NAMALWA (cell line): ENCODE data around the gene SPRED2.
A peak's percentile ranks its signal among the peaks of the same experiment; 100 is the strongest.

Experiments
- DNase-seq: peaks from one replicate; pipeline ENCODE4 v3.0.0-alpha.2; 2015; ENCODE audit warnings: low spot score

SPRED2 gene

GRCh38 chr2:65311049-65311448 lies 121.3 kb downstream of the SPRED2 start:
- DNase-seq = peak; percentile 34

DNA sequence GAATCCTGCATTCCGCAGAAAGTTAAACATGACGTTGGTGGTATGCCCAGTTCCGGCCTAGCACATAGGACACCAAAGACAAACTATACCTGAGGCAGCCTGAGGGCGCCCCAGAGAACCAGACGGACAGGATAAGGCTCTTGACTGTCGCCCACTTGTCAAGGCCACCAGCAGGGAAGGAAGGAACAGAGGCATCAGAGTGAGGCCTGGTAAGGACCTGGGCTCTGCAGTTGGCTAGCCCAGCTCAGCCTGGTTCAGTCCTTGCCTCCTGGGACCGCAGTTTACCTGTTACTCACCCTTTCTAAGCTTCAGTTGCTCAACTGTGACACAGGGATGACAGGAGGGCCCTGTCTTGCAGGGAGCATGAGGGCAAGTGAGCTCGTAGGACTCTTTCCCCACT lies 122.7 kb downstream of the SPRED2 start:
- DNase-seq = no peak

DNA sequence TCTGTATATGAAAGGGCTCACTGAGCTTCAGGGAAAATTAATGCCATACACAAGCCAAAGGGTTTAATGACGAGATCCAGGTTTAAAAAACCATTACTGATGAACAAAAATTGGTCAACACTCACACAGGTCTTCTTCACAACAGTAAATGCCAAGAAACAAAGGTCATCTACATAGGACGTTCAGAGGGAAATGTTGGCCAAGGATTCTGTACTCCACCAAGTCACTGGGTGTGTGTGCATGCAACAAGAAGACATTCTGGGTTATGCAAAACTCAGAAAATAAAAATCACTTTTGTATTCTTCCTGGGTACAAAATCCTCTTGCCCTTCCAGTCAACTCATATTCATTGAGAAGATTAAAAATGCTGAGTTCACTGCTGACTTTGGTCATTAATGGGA lies 126.5 kb downstream of the SPRED2 start:
- DNase-seq = no peak

DNA sequence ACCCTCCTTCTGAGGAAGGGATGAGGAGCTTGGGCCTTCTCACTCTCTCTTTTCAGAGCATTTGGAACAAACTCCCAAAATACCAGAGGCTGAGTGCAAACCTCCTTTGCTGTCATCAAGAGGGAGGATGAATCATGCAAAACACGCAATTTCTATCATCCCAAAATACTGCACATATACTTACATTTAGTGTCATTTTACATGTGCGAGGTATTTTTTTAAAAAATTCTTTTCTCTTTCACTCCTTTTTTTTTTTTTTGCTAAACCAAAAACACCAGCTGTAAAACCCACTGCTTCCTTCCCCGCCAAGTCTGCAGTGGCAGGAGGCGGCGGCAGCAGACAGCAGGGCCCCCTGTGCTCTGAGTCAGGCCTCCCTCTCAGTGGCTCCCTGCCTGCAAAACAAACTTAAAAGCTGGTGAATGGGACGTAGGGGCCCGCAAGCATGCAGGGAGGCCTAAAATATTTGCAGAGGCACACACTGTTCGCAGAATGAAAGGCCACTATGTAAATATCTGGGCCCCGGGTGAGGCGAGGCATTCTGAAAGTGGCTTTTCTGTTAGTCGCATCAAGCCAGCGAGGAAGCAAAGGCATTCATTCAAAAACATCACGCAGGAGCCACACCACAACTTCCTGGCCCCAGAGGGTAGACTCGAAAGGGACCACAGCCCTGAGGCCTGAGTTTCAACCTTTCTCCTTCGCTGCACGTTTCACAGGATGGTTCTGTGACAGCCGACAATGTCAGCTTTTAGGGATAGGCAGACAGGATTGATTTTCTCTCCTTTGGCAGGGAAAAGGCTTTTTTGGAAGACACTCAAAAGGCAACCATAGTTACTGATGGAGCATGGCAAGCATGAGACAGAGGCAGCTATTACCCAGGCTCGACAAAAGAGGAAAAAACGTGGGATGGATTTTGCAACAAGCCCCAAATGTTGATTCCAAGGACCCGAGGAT lies 131.4 kb downstream of the SPRED2 start:
- DNase-seq = peak; percentile 83

GRCh38 chr2:65300134-65300760 lies 132.2 kb downstream of the SPRED2 start:
- DNase-seq = no peak

DNA sequence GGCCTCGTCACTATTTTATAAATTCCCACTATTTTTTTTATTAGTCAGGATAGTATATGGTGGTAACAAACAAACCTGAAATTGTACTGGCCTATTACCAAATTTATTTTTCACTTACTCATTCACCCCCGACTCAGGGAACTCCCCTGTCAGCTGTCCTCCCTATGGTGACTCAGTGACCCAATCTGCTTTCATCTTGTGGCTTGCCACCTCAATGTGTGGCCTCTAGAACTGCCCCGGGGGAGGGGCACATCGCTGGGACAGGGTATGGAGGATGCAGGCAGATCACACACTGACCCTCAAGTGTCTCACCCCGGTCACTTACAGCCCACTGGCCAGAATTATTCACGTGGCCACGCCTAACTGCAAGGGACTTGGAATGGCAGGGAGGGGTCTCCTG lies 133.2 kb downstream of the SPRED2 start:
- no peak for DNase-seq

- no peak for DNase-seq
These were observed 134.3 kb downstream of the SPRED2 start for GRCh38 chr2:65298089-65298488.

- no peak for DNase-seq
These were observed 134.9 kb downstream of the SPRED2 start for GRCh38 chr2:65297544-65297943.

DNA sequence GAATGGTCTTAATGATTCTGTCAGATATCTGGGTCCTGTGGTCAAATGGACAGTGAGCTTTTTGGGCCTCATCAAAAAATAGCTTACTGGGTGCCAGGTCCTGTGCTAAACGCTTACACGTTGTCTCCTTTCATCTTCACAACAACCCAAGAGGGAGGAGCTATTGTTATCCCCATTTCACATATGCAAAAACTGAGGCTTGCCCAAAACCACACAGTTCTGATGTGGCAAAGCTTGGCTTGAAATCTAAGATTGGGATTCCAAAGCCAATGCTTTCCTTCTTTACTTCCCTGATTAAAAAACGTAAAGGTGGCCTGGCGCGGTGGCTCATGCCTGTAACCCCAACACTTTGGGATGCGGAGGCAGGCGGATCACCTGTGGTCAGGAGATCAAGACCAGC lies 135.4 kb downstream of the SPRED2 start:
- peak; percentile 25 for DNase-seq

DNA sequence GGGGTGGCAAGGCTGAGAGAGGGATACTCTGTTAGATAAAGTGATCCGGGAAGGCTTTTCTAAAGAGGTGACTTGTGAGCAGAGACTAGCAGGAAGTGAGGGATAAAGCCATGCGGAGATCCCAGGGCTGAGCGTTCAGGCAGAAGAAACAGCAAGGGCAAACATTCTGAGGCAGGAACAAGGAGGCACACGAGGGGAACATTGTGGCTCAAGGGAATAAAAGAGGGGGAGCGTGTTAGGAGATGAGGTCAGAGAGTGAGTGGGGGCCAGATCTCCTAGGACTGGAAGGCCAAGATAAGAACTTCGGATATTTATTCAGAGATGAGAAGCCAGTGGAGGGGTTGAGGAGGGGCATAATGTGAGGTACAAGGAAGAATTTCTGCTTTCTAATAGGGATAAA lies 137.7 kb downstream of the SPRED2 start:
- DNase-seq = no peak

GRCh38 chr2:65294136-65294535 lies 138.3 kb downstream of the SPRED2 start:
- no peak for DNase-seq

DNA sequence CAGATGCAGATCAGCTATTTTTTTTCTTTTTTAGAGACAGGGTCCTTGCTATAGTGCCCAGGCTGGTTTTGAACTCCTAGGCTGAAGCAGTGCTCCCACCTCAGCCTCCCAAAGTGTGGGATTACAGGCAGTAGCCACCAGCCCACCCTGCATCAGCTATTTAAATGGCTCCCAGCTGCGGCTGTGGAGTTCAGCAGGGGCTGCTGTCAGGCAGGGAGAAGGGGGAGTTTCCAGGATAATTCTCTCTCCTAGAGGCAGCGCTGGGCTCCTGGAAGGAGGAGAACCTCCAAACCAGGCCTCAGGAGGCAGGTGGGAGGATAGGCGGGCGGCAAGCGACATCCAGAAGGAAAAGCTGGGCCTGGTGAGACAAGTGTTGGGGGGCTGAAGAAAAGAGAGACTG lies 139.0 kb downstream of the SPRED2 start:
- DNase-seq = no peak

GRCh38 chr2:65292461-65293011 lies 139.9 kb downstream of the SPRED2 start:
- no peak for DNase-seq

DNA sequence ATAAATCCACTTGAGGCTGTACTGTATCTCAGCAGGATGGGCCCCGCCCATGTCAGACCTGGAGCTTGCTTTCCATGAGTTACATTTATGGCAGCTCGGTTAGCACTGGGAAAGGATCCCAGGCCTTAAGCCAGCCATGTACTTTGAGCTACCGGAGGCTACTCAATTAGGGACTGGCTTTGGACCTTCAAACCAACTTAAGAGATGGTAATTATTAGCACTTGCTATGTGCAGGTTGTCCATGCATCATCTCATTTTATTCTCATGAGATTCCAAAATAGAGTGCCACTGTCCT lies 140.3 kb downstream of the SPRED2 start:
- no peak for DNase-seq

GRCh38 chr2:65291216-65292105 lies 140.9 kb downstream of the SPRED2 start:
- DNase-seq = no peak

- no peak for DNase-seq
These were observed 145.0 kb downstream of the SPRED2 start for GRCh38 chr2:65287364-65287763.

DNA sequence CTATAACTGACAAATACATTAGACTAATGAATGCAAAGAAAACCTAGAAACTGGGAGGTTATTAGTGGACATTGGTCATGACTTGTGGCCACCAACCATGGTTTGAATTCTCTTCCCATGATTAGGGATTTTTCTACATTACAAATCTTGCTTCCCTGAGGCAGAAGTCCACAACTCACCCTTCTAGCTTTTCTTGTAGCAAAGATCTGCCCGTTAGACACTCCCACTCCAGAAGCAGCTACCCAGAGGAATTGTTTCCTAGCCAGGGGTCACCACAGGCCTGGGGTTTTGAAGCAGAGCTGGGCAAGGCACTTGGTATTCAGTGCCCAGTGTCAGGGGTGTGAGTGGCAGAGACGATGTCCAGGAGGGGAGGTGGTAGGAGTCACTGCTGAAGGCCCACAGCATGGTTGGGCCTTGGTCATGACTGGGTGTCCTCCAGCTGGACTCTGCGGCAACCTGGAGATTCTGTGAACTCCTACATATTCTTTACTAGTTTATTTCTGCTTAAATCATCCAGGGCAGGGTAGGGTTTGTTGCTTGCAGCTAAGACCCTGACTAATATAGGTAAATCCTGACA lies 149.8 kb downstream of the SPRED2 start:
- no peak for DNase-seq

DNA sequence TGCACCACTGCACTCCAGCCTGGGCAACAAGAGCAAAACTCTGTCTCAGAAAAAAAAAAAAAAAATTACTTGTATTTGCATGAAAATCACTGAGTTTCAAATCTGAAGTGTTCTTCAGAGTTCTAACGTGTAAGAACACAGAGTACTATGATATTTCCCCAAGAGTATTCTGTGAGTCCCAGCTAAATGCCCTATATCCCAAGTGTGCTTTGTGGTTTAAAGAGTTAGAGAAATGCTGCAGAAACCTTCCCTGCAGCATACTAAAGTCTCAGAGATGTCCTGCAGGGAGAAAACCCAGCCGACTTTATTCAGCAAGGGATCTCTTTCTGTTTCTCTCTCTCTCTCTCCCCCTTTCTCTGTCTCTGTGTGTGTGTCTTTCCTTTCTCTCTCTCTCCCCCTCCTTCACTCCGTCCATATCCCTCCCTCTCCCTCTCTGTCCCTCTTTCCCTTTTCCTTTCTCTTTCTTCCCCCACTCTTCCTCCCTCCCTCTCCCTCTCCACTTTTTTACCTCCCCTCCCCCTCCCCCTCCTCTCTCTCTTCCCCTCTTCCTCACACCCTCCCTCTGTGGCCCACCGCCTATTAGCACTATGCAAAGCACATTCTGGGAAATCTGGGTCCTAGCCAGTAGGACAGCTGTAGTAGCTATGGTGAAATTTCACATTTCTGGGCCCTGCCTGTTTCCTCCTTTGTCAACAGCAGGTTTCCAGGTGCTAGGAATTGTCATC lies 150.6 kb downstream of the SPRED2 start:
- no peak for DNase-seq

DNA sequence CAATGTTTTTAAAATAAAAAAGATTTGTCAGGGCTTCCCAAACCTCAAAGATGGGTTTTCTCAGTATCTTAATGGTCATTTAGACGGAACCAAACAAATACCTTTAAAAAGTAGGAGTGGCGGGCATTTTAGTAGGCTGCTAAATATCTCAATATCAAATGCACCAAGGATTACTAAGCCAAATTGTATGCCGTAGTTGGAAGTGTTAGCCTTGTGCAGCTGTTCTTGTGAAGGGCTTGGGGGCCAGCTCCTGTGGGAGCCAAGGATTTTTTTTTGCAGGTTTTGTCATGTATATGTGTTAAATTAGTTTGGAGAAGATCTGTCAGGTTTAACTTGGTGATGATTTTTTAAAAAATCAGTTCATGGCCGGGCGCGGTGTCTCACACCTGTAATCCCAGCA lies 152.6 kb downstream of the SPRED2 start:
- no peak for DNase-seq

GRCh38 chr2:65278531-65278981 lies 153.8 kb downstream of the SPRED2 start:
- no peak for DNase-seq

GRCh38 chr2:65277791-65278483 lies 154.5 kb downstream of the SPRED2 start:
- no peak for DNase-seq
